Measurements from ENCODE around the gene ADGRF4.

Gene ADGRF4

GRCh38 chr6:47698342-47698787 lies at the start of gene ADGRF4:
Gene ADGRF4, plus strand, starts transcription at chr6:47698580. Its CDS starts 8,666 bp downstream, at chr6:47707246.
- no peak for DNase-seq

GRCh38 chr6:47650553-47651432 lies 47.6 kb upstream of the ADGRF4 start:
- no peak for DNase-seq

- no peak for DNase-seq
Observed at GRCh38 chr6:47651505-47651944, 46.9 kb upstream of the ADGRF4 start.

- no peak for DNase-seq
Observed at GRCh38 chr6:47653706-47654105, 44.7 kb upstream of the ADGRF4 start.

- no peak for DNase-seq
Observed at GRCh38 chr6:47654255-47654654, 44.1 kb upstream of the ADGRF4 start.

- DNase-seq = peak; percentile 18
Observed at GRCh38 chr6:47655719-47656595, 42.4 kb upstream of the ADGRF4 start.

GRCh38 chr6:47661960-47662359 lies 36.4 kb upstream of the ADGRF4 start:
- no peak for DNase-seq

- DNase-seq = peak; percentile 44
Observed at GRCh38 chr6:47663462-47664216, 34.7 kb upstream of the ADGRF4 start.

- peak; percentile 93 for DNase-seq
Observed at GRCh38 chr6:47665112-47665511, 33.3 kb upstream of the ADGRF4 start.

GRCh38 chr6:47669684-47670513 lies 28.5 kb upstream of the ADGRF4 start:
- peak; percentile 60 for DNase-seq

- DNase-seq = no peak
Observed at GRCh38 chr6:47670851-47671250, 27.5 kb upstream of the ADGRF4 start.

GRCh38 chr6:47671777-47672176 lies 26.6 kb upstream of the ADGRF4 start:
- DNase-seq = no peak

GRCh38 chr6:47672816-47673215 lies 25.6 kb upstream of the ADGRF4 start:
- no peak for DNase-seq

- DNase-seq = no peak
Observed at GRCh38 chr6:47674673-47675072, 23.7 kb upstream of the ADGRF4 start.

- no peak for DNase-seq
Observed at GRCh38 chr6:47677381-47678100, 20.8 kb upstream of the ADGRF4 start.

GRCh38 chr6:47678739-47679138 lies 19.6 kb upstream of the ADGRF4 start:
- DNase-seq = no peak

- no peak for DNase-seq
Observed at GRCh38 chr6:47679322-47679906, 19.0 kb upstream of the ADGRF4 start.

GRCh38 chr6:47680051-47680450 lies 18.3 kb upstream of the ADGRF4 start:
- DNase-seq = peak; percentile 87

- no peak for DNase-seq
Observed at GRCh38 chr6:47680724-47681123, 17.7 kb upstream of the ADGRF4 start.

GRCh38 chr6:47681201-47681990 lies 17.0 kb upstream of the ADGRF4 start:
- no peak for DNase-seq
